ENCODE data around the gene PHACTR1.

Gene PHACTR1

DNA sequence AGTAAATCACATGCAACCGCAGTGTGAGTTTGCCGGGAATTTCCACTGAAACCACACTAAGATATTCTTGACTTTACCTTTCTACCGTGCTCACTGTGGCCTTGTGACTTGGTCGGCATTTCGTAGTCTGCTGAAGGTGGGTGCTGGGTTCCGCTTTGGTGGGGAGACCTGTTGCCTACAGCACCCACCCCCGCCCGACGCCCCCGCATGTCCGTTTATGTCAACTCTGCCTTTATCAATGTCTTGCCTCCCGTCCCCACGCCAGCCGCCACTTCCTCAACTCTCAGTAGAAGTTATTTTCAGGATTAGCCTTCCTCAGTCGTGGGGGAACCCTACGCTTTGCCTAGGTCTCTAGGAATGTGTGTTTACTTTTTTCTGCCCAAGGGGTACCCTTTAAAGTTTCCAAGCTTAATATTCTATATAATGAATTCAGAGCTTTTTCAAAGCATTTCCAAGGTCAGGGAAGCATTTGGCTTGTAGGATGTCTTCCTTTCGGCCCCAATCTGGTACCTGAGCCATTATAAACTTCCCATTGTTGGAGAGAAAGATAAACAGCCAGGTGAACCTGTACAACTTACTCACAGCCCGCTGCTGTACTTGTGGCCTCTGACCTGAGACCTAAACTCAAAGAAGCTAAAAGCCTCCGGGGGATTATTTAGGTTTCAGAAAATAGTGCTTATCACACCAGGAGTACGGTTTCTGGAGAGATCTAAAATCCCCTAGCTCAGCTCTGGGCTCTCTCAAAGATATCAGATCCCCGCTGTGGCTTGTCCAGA is 557.6 kb downstream of the PHACTR1 start:
- H3K9ac ChIP-seq (ENCODE audit: low read length), result peak overlapping the region; percentile 89
- peak overlapping the region; percentile 94 for H3K4me3 ChIP-seq (ENCODE audit: low read length)
- H4K20me1 ChIP-seq (ENCODE audit: insufficient read depth, low read length), result peaks cover 34% of the 10 kb centered on the region
- H3K79me2 ChIP-seq (ENCODE audit: low read length), result peaks cover 45% of the 10 kb centered on the region
- H3K9me3 ChIP-seq (ENCODE audit: insufficient read depth, low read length), result no peaks in the 10 kb centered on the region
- peak overlapping the region; percentile 100 for H3K4me2 ChIP-seq (ENCODE audit: low read length)
- peak overlapping the region; percentile 68 for H3K27ac ChIP-seq (ENCODE audit: low read length)
- TF ChIP-seq, protein P1, sequence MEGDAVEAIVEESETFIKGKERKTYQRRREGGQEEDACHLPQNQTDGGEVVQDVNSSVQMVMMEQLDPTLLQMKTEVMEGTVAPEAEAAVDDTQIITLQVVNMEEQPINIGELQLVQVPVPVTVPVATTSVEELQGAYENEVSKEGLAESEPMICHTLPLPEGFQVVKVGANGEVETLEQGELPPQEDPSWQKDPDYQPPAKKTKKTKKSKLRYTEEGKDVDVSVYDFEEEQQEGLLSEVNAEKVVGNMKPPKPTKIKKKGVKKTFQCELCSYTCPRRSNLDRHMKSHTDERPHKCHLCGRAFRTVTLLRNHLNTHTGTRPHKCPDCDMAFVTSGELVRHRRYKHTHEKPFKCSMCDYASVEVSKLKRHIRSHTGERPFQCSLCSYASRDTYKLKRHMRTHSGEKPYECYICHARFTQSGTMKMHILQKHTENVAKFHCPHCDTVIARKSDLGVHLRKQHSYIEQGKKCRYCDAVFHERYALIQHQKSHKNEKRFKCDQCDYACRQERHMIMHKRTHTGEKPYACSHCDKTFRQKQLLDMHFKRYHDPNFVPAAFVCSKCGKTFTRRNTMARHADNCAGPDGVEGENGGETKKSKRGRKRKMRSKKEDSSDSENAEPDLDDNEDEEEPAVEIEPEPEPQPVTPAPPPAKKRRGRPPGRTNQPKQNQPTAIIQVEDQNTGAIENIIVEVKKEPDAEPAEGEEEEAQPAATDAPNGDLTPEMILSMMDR (IDR thresholded peaks at IDR 0.05; ENCODE audit: low read depth, low read length), result no peak
- no peak for TF ChIP-seq EZH2phosphoT487 (IDR thresholded peaks at IDR 0.05; ENCODE audit: low read depth)
- no peak overlapping the region for H2AFZ ChIP-seq (ENCODE audit: low read depth, low read length)
- no peaks in the 10 kb centered on the region for H3K27me3 ChIP-seq (ENCODE audit: low read depth, low read length)
- H3K4me1 ChIP-seq (ENCODE audit: low read length), result peaks cover 24% of the 10 kb centered on the region
- peaks cover 44% of the 10 kb centered on the region for H3K36me3 ChIP-seq (replicated peaks; ENCODE audit: low read depth, low read length)

DNA sequence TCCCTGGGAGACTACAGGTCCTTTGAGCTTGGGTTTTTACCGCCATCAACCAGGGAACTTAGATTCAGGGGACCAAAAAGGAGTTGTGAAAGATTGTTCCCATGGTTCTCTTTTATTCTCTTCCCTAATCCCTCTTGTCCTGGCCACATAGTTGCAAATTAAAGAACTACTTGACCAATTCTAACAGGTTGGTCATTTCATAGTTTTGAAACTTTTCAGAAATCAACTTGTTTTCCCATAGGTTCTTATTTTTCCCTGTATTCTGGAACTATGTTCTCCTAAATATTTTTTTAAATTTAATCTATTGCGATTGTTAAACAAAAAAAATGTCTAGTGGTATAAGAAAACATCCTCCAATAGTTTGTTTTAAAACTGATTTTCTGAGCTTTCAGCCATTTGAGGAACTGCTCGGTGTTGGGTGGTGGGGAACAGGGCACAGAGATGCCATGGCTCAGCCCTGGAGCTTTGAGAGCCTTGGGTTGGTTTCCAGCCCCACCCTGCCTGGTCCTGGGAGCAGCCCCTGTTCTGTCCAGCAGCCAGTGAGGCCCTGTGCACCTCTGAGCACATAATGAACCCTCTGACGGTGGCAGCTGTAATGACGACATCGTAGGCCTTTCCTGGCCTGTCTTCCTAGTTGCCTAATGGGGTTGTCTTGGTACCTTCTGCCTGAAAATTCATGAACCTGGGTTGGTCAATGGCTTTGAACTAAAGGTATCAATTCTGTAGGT is 558.3 kb downstream of the PHACTR1 start:
- Histone ChIP-seq H3K27ac (ENCODE audit: low read length) (peak overlapping the region; percentile 68), H3K79me2 (ENCODE audit: low read length) (peaks cover 45% of the 10 kb centered on the region), H3K36me3 (replicated peaks; ENCODE audit: low read depth, low read length) (peaks cover 52% of the 10 kb centered on the region), H3K4me1 (ENCODE audit: low read length) (peaks cover 24% of the 10 kb centered on the region), H2AFZ (ENCODE audit: low read depth, low read length) (no peak overlapping the region), H3K27me3 (ENCODE audit: low read depth, low read length) (no peaks in the 10 kb centered on the region), H3K4me2 (ENCODE audit: low read length) (peak overlapping the region; percentile 100), H3K4me3 (ENCODE audit: low read length) (peak overlapping the region; percentile 94), H3K9me3 (ENCODE audit: insufficient read depth, low read length) (no peaks in the 10 kb centered on the region), H4K20me1 (ENCODE audit: insufficient read depth, low read length) (peaks cover 34% of the 10 kb centered on the region), H3K9ac (ENCODE audit: low read length) (peak overlapping the region; percentile 89)
- no peak for TF ChIP-seq EZH2phosphoT487 (IDR thresholded peaks at IDR 0.05; ENCODE audit: low read depth)
- TF ChIP-seq, protein P1 (IDR thresholded peaks at IDR 0.05; ENCODE audit: low read depth, low read length), result no peak

DNA sequence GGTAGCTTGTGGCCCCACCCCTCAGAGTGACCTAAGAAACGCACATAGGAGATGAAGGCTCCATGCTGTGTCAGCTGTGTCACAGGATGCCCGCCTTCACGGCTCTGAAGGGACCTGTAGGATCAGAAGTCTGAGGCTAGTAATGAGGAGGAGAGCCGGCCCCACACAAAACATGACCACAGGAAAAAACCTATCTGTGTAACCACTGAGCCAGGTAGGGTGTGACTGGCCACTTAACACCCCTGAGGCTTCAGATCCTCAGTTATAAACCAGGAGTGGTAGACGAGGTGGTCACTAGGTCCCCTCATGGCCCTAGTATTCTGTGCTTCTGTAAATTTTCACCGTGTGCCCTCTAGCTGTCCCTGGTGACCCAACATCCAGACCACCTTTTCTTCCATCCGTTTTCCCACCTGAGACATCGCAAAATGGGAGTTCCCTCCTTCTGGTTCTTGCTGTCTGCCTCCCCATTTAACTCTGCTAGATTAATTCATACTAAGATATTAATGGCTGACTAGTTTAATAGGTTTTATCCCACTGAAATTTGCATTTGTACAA is 558.9 kb downstream of the PHACTR1 start:
- Histone ChIP-seq H3K36me3 (replicated peaks; ENCODE audit: low read depth, low read length) (peaks cover 55% of the 10 kb centered on the region), H3K9me3 (ENCODE audit: insufficient read depth, low read length) (no peaks in the 10 kb centered on the region), H3K27ac (ENCODE audit: low read length) (no peak overlapping the region), H3K9ac (ENCODE audit: low read length) (peak overlapping the region; percentile 89; the same call in 1 of the 2 replicates), H3K4me1 (ENCODE audit: low read length) (peaks cover 24% of the 10 kb centered on the region), H4K20me1 (ENCODE audit: insufficient read depth, low read length) (peaks cover 34% of the 10 kb centered on the region), H3K27me3 (ENCODE audit: low read depth, low read length) (no peaks in the 10 kb centered on the region), H2AFZ (ENCODE audit: low read depth, low read length) (no peak overlapping the region), H3K79me2 (ENCODE audit: low read length) (peaks cover 45% of the 10 kb centered on the region), H3K4me3 (ENCODE audit: low read length) (peak overlapping the region; percentile 94), H3K4me2 (ENCODE audit: low read length) (peak overlapping the region; percentile 100)
- no peak for TF ChIP-seq EZH2phosphoT487 (IDR thresholded peaks at IDR 0.05; ENCODE audit: low read depth)
- TF ChIP-seq, protein P1 (IDR thresholded peaks at IDR 0.05; ENCODE audit: low read depth, low read length), result peak; percentile 7; the same call in 1 of the 2 replicates

DNA sequence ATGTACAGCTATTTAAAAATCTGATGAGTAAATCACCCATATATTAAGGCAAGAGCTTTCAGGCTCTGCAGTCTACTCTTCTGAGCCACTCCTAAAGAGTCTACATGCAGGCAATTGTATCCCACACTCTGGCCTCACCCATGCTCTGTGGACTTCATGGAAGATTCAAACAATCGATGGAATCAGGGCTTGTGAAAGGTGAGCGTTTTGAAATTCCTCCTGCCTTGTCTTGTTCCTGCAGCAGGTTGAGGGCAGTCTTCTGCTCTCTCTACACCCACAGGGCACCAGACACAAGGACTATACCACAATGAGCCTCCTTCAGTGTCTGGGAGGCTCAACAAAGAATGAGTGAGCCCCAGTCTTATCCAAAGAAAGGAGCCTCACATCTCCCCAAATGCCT is 560.7 kb downstream of the PHACTR1 start:
- H3K9me3 ChIP-seq (ENCODE audit: insufficient read depth, low read length), result no peaks in the 10 kb centered on the region
- H3K4me3 ChIP-seq (ENCODE audit: low read length), result no peak overlapping the region
- no peak overlapping the region for H3K27ac ChIP-seq (ENCODE audit: low read length)
- H3K4me1 ChIP-seq (ENCODE audit: low read length), result peaks cover 16% of the 10 kb centered on the region
- no peak overlapping the region for H3K9ac ChIP-seq (ENCODE audit: low read length)
- H3K36me3 ChIP-seq (replicated peaks; ENCODE audit: low read depth, low read length), result peaks cover 61% of the 10 kb centered on the region
- H3K4me2 ChIP-seq (ENCODE audit: low read length), result no peak overlapping the region
- no peak for TF ChIP-seq EZH2phosphoT487 (IDR thresholded peaks at IDR 0.05; ENCODE audit: low read depth)
- TF ChIP-seq, protein P1 (IDR thresholded peaks at IDR 0.05; ENCODE audit: low read depth, low read length), result no peak
- no peaks in the 10 kb centered on the region for H3K27me3 ChIP-seq (ENCODE audit: low read depth, low read length)
- H3K79me2 ChIP-seq (ENCODE audit: low read length), result peaks cover 45% of the 10 kb centered on the region
- H2AFZ ChIP-seq (ENCODE audit: low read depth, low read length), result no peak overlapping the region
- H4K20me1 ChIP-seq (ENCODE audit: insufficient read depth, low read length), result peaks cover 43% of the 10 kb centered on the region

All from OCI-LY3 (cell line).